Inferior parietal cortex (tissue), 1 donor: ENCODE results near the gene PLPPR2.
"Not testable (repeated sequence)": the region's sequence is repeated elsewhere in the genome, so short reads cannot be mapped to it uniquely, and the experiment has no call there.

Experiments used
- DNase-seq: peaks from one replicate; pipeline ENCODE4 v3.0.0-alpha.2; 2016; ENCODE audit errors: extremely low spot score

The PLPPR2 gene

GRCh38 chr19:11401808-11402543 is 46.7 kb downstream of the PLPPR2 start:
- no peak for DNase-seq

GRCh38 chr19:11404588-11405222 is 49.5 kb downstream of the PLPPR2 start:
- DNase-seq: no peak

GRCh38 chr19:11405846-11406643 is 50.8 kb downstream of the PLPPR2 start:
- no peak for DNase-seq

GRCh38 chr19:11406703-11407236 is 51.5 kb downstream of the PLPPR2 start:
- not testable (repeated sequence) for DNase-seq

GRCh38 chr19:11408591-11408990 is 53.4 kb downstream of the PLPPR2 start:
- DNase-seq: no peak

- DNase-seq: no peak
Measured at GRCh38 chr19:11410682-11411081, 55.5 kb downstream of the PLPPR2 start.

GRCh38 chr19:11414544-11414943 is 59.3 kb downstream of the PLPPR2 start:
- no peak for DNase-seq
